Left ventricle myocardium superior (tissue), 1 donor: ENCODE results near the gene ADGRB3. TPM values are rescaled to one million over a fixed set of nuclear protein-coding genes. Genes with fewer than 3 reads are reported as not detected.
"Not testable (repeated sequence)": the region's sequence is repeated elsewhere in the genome, so short reads cannot be mapped to it uniquely, and the experiment has no call there.

ENCODE experiments used
- ATAC-seq: fragments of 200-7000 bp; cut with Tn5 transposase; one replicate; pipeline ENCODE4 v1.9.1; 2020; ENCODE audit warnings: mild to moderate bottlenecking, moderate library complexity
- DNase-seq: peaks from one replicate; pipeline ENCODE4 v3.0.0-alpha.2; 2020
- intact Hi-C: fragments of 100-400 bp; cut with micrococcal nuclease; formaldehyde crosslinking; loops from one replicate; pipeline ENCODE4 v1.11.0; 2022
- total RNA-seq: library from RNA; stranded (reverse); fragmentation: NEBNext Ultra II Directional; extraction: Animal tissue kit (Norgen Biotek cat#: 25700); gene quantifications from one replicate; pipeline ENCODE4 v1.2.1, GENCODE V29; 2021
- donor health status: DM: no; HTN: yes; CAD: no; lungs with severe emphysema.

Gene ADGRB3
- total RNA-seq, 1 donor from 2014 or later: 0.89 TPM

DNA sequence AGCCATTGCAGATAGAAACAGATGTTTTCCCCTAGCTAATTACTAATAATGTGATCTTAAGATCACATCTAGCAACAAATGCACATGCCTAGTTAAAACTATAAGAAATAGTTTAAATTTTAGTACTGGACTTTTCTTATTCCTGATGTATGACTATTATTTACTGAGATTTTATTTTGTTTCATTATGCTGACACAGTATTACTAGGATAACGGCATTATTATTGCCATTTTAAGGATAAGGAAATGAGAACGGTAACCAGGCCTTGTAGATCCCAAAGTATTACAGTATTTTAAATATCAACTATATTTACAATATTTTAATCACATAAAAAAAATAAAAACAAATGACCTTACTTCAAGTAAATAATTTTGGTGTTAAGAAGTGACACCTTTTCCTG is 240.3 kb downstream of the ADGRB3 start:
- intact Hi-C loops: no loop called here
- no peak for ATAC-seq
- no peak for DNase-seq

- intact Hi-C loops: no loop called here
- DNase-seq (no peak), ATAC-seq (no peak)
These were observed 241.9 kb downstream of the ADGRB3 start for GRCh38 chr6:68876792-68877493.

- intact Hi-C loops: no loop called here
- ATAC-seq (peak; percentile 31), DNase-seq (no peak)
These were observed 245.2 kb downstream of the ADGRB3 start for GRCh38 chr6:68880050-68880813.

GRCh38 chr6:68883325-68883724 is 248.2 kb downstream of the ADGRB3 start:
- ATAC-seq, DNase-seq, intact Hi-C loops: not testable (repeated sequence)

GRCh38 chr6:68891419-68891818 is 256.3 kb downstream of the ADGRB3 start:
- intact Hi-C loops: no loop called here
- ATAC-seq (no peak), DNase-seq (no peak)

- ATAC-seq (peak; percentile 69), DNase-seq (no peak)
- intact Hi-C loops: no loop called here
These were observed 257.4 kb downstream of the ADGRB3 start for GRCh38 chr6:68892452-68892851.

- no peak for DNase-seq
- ATAC-seq: no peak
- intact Hi-C loops: no loop called here
These were observed 260.8 kb downstream of the ADGRB3 start for GRCh38 chr6:68895929-68896328.

DNA sequence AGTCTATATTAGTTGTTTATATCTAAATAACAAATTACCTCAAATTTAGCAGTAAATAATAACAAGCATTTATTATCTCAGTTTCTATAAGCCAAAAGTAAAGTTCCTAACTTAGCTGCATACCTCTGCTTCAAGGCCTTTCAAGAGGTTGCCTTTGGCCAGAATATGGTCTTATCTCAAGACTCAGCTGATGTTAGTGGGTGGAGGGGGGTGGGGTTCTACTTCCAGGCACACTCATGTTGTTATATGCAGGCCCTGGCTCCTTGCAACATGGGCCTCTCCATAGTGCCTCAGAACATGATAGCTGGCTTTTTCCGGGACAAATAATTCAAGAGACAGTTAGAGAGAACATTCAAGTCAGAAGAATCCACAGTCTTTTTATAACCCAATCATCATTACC is 266.0 kb downstream of the ADGRB3 start:
- ATAC-seq (no peak), DNase-seq (no peak)
- intact Hi-C loops: no loop called here

- intact Hi-C loops: no loop called here
- ATAC-seq (no peak), DNase-seq (no peak)
These were observed 276.3 kb downstream of the ADGRB3 start for GRCh38 chr6:68911334-68911733.

- ATAC-seq (no peak), DNase-seq (no peak)
- intact Hi-C loops: no loop called here
These were observed 276.7 kb downstream of the ADGRB3 start for GRCh38 chr6:68911811-68912210.

- ATAC-seq, DNase-seq, intact Hi-C loops: not testable (repeated sequence)
These were observed 277.7 kb downstream of the ADGRB3 start for GRCh38 chr6:68912805-68913204.

DNA sequence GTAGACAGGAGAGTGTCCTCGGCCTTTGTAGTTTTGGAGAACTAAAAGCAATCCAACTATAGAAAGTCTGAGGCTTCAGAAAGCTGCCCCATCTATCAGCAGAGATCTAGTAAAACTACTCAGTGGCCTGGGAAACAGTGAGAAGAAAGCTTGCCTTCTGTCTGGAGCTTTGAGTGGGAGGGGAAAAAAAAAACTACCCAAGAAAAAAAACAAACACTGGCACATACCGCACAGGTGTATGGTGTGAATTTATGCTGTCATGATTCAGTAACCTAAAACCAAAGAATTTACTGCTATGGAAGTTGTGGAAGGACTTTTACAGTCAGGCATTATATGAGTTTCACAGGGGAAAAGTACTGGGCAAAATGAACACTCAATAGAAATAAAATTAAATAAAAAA is 280.5 kb downstream of the ADGRB3 start:
- intact Hi-C loops: no loop called here
- ATAC-seq (no peak), DNase-seq (no peak)

GRCh38 chr6:68919537-68919936 is 284.5 kb downstream of the ADGRB3 start:
- DNase-seq (no peak), ATAC-seq (no peak)
- intact Hi-C loops: no loop called here

- no peak for ATAC-seq
- DNase-seq: no peak
- intact Hi-C loops: no loop called here
These were observed 306.3 kb downstream of the ADGRB3 start for GRCh38 chr6:68941345-68941744.

DNA sequence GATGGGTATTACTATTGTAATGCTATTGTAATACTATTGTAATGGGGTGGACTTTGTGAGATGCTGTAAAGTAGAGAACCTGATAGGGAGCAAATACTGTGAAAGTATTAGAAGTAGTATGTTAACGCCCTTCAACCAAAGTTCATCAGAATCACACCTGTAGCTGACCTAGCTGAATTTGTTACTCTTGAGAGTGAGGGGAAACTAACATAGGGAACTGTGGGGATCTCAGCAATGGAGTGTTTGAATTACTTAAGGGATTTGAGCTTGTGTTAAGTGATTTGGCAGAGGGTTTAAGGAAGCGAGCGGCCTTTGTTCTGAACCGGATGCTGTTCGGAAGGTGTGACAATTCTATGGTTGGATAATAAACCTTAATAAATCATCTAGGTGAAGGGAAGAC is 312.6 kb downstream of the ADGRB3 start:
- intact Hi-C loops: no loop called here
- no peak for ATAC-seq
- DNase-seq: no peak

DNA sequence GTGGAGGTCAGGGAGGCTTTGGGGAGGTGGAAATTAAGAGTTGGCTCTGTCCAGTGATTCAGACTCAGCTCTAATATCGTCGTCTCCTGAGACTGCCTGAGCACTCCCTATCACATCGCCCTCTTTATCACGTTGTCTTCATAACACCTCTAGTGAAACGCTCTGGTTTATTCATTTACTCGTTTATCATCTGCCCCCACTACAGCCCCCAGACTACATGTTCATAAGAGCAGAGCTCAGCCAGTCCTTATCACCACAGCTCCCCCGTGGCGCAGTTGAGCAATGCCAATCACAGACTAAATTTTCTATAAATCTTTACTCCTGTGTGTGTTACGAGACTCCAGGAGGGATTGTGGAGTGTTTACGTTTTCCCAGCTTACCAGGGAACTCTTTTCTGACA is 316.2 kb downstream of the ADGRB3 start:
- no peak for ATAC-seq
- DNase-seq: no peak
- intact Hi-C loops: no loop called here

- DNase-seq (no peak), ATAC-seq (no peak)
- intact Hi-C loops: no loop called here
These were observed 323.2 kb downstream of the ADGRB3 start for GRCh38 chr6:68958327-68958726.

DNA sequence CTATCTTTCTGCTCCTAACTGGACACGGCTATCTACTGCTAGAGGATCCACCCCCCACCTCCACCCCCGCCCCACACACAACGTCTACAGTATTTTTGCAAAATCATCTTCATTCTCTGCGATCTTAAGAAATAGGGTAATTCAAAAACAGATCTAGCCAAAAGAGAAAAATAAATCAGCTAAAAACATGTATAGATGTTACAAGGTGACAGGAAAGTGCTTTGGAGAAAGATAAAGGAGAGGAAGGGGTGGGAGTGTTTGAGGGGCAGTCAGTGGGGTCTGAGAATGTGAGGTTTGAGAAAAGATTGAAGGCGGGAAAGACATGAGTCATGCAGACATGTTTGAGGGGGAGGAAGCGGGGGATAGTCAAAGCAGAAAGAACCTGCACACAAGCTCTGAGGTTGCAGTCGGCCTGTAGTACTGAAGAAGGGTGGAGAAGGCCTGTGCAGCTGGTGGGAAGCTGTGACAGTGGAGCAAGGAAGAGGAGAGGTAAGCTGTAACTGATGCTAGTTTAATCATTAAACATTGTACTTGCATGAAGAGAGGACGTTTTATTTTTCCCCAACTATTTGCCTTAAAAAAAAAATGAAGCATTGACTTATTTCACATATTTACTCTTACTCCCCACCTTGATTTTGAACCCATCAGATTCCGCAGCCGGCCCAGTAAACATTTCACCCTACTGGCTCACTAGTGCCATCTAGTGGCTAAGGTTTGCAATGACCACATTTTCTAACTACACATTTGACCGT is 332.6 kb downstream of the ADGRB3 start:
- DNase-seq (peak; percentile 55), ATAC-seq (peak; percentile 65)

DNA sequence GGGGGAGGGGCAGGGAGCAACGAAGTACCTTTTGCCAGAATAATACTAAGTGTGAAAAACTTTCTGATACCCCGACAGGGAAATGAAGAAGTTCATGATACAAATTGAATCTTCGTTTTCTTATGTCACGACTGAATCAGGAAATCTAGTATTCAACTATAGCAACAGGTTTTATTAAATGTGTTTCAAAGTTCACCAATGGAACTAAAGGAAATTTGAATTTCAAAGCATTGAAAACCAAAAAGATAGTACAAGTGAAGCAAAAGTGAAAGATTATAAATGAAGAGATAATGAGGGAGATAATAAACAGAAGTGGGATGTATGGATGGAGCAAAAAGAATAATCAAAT is 333.2 kb downstream of the ADGRB3 start:
- no peak for ATAC-seq
- intact Hi-C loops: no loop called here

More for the DNA sequence above, 332.6 kb downstream of the ADGRB3 start:
- intact Hi-C loops: no loop called here

DNA sequence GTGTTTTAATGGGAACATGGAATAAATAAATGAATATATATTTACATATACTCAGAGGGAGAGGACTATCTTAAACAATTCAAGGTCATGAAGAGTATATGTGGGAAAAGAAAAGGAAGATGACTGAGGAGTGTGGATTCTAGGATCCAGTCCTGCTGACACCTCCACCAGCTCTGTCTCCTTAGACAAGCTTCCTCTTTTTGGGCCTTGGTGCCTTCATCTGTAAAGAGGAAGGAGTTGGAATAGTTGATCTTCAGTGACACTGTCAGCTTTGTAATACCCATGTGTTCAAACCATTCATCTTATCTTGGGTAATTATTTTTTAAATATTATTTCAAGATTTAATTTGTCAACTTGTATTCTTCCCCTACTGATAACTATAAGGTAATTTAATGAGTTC is 338.0 kb downstream of the ADGRB3 start:
- intact Hi-C loops: no loop called here
- DNase-seq (no peak), ATAC-seq (no peak)

More for the DNA sequence above, 333.2 kb downstream of the ADGRB3 start:
- no peak for DNase-seq
